Body of pancreas (tissue), 4 donors: ENCODE data around the gene IGF2BP3. TPM values are rescaled to one million over a fixed set of nuclear protein-coding genes. Genes with fewer than 3 reads are reported as not detected.

Experiments used
- ATAC-seq: fragments of 150-250 bp; one replicate; pipeline ENCODE4 v1.9.1; 2016
- DNase-seq, 4 donors: peaks; one replicate each; pipeline ENCODE4 v3.0.0-alpha.2; 2019
- H3K27ac ChIP-seq, 4 donors: fragments of 200-600 bp; sonication (generic); 1 replicate in 3 of 4; 2 replicates in 1 of 4; pipeline versions ENCODE4 v1.5.1 to v1.6.1; 2016 to 2019; ENCODE audit warnings: mild to moderate bottlenecking in 1 of 4, mixed read lengths in 1 of 4, moderate library complexity in 1 of 4
- H3K27me3 ChIP-seq, 2 donors: fragments of 200-600 bp; sonication (generic); one replicate each; pipeline ENCODE4 v1.6.0; 2016; ENCODE audit warnings: mild to moderate bottlenecking in 1 of 2
- H3K36me3 ChIP-seq, 2 donors: fragments of 200-600 bp; sonication (generic); replicated peaks in 1 of 2; 2 replicates each; pipeline ENCODE4 v1.5.1; 2016; ENCODE audit warnings: low read depth in 2 of 2; ENCODE audit not compliant: insufficient read depth in 1 of 2
- H3K4me1 ChIP-seq: fragments of 200-600 bp; sonication (generic); one replicate; pipeline ENCODE4 v1.6.0; 2016
- H3K4me3 ChIP-seq, 2 donors: fragments of 200-600 bp; sonication (generic); 1 replicate in 1 of 2; 2 replicates in 1 of 2; pipeline ENCODE4 v1.5.1; 2016 to 2019
- H3K9me3 ChIP-seq, 3 donors: fragments of 200-600 bp; sonication (generic); 1 replicate in 2 of 3; 2 replicates in 1 of 3; pipeline ENCODE4 v1.5.1; 2016
- CTCF ChIP-seq, 7 experiments: fragments of 450-650 bp in 4 of 7; fragments of 200-600 bp in 3 of 7; sonication (generic) in 3 of 7; IDR thresholded peaks; one replicate each; pipeline ENCODE4 v1.5.1; 2016 to 2019; ENCODE audit warnings: antibody characterized with exemption in 7 of 7
- POLR2A ChIP-seq, 3 donors: fragments of 450-650 bp; IDR thresholded peaks; one replicate each; pipeline ENCODE4 v1.6.1; 2016; ENCODE audit warnings: antibody characterized with exemption in 3 of 3, mild to moderate bottlenecking in 2 of 3
- whole genome bisulfite sequencing, 2 donors: methylation state at CpG; one replicate each; pipeline ENCODE4 v1.1.5; 2017; 5-methylcytosine and 5-hydroxymethylcytosine counted together
- intact Hi-C: fragments of 100-400 bp; cut with DNase I; formaldehyde crosslinking; loops from one replicate; pipeline ENCODE4 v1.15.1; 2023
- total RNA-seq, 2 donors: library from RNA; depleted of rRNA; stranded (reverse); fragments of >200 nt; gene quantifications; one replicate each; pipeline ENCODE4 v1.1.0, GENCODE V29; 2016

Gene IGF2BP3
- total RNA-seq, 2 donors from 2014 or later: 0.33 to 1.3 TPM

- no peaks in the 10 kb centered on the region for H3K36me3 ChIP-seq
- ATAC-seq: no peak
- H3K4me3 ChIP-seq: no peak overlapping the region
- intact Hi-C loops: no loop called here
- H3K27me3 ChIP-seq: no peaks in the 10 kb centered on the region
- TF ChIP-seq CTCF (IDR thresholded peaks at IDR 0.05): no peak
- TF ChIP-seq POLR2A (IDR thresholded peaks at IDR 0.05): no peak
- H3K27ac ChIP-seq: no peak overlapping the region
- DNase-seq: no peak
- H3K4me1 ChIP-seq: peaks cover 30% of the 10 kb centered on the region
- H3K9me3 ChIP-seq: no peaks in the 10 kb centered on the region
Observed at GRCh38 chr7:23295401-23295697, 174.9 kb downstream of the IGF2BP3 start.

GRCh38 chr7:23294549-23295400 is 175.5 kb downstream of the IGF2BP3 start:
- Histone ChIP-seq H3K27ac (no peak overlapping the region), H3K36me3 (no peaks in the 10 kb centered on the region), H3K27me3 (no peaks in the 10 kb centered on the region), H3K4me1 (peaks cover 25% of the 10 kb centered on the region), H3K9me3 (no peaks in the 10 kb centered on the region), H3K4me3 (no peak overlapping the region)
- ATAC-seq (no peak), DNase-seq (no peak)
- TF ChIP-seq POLR2A (IDR thresholded peaks at IDR 0.05) (no peak), CTCF (IDR thresholded peaks at IDR 0.05) (no peak)
- intact Hi-C loops: no loop called here
- WGBS, 2 donors: 68 to 73% methylated on average over 6 of the region's 6 CpGs

GRCh38 chr7:23293500-23294073 is 176.7 kb downstream of the IGF2BP3 start:
- 86 to 87% methylated on average over 11 to 12 of the region's 12 CpGs for whole genome bisulfite sequencing, 2 donors
- intact Hi-C loops: no loop called here

DNA sequence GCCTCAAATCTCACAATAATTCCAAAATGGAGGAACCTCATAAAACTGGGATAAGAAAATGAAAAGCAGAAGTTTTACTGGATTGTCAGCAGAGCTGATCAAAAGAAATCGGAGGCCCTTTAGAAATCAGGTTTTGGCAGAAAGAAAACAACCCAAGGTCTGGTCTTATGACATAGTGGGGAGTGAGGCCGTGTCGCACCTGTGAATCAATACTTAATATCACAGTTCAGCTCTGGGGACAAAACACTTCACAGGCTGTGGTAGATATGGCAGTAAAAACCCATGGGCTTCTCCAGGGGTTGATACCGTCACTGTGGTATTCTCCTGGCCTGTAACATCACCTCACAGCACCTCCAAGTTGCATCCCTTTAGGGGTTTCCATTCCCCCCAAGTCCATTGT is 177.7 kb downstream of the IGF2BP3 start:
- no peak overlapping the region for H3K4me3 ChIP-seq
- ATAC-seq: no peak
- no peak overlapping the region for H3K27ac ChIP-seq
- intact Hi-C loops: no loop called here
- WGBS, 2 donors: 56 to 64% methylated on average over 4 of the region's 4 CpGs
- TF ChIP-seq CTCF (IDR thresholded peaks at IDR 0.05): no peak
- no peak for TF ChIP-seq POLR2A (IDR thresholded peaks at IDR 0.05)
- H3K36me3 ChIP-seq: no peaks in the 10 kb centered on the region
- no peak for DNase-seq
- peaks cover 18% of the 10 kb centered on the region for H3K4me1 ChIP-seq
- H3K9me3 ChIP-seq: no peaks in the 10 kb centered on the region
- H3K27me3 ChIP-seq: no peaks in the 10 kb centered on the region

More at GRCh38 chr7:23293500-23294073, 176.7 kb downstream of the IGF2BP3 start:
- ATAC-seq (no peak), DNase-seq (no peak)
- no peaks in the 10 kb centered on the region for H3K9me3 ChIP-seq
- no peak overlapping the region for H3K4me3 ChIP-seq
- no peaks in the 10 kb centered on the region for H3K36me3 ChIP-seq
- H3K27ac ChIP-seq: no peak overlapping the region
- H3K4me1 ChIP-seq: peaks cover 25% of the 10 kb centered on the region
- no peak for TF ChIP-seq CTCF (IDR thresholded peaks at IDR 0.05)
- TF ChIP-seq POLR2A (IDR thresholded peaks at IDR 0.05): no peak
- H3K27me3 ChIP-seq: no peaks in the 10 kb centered on the region
